Measurements from ENCODE around the gene PRAC2.

PRAC2 gene

DNA sequence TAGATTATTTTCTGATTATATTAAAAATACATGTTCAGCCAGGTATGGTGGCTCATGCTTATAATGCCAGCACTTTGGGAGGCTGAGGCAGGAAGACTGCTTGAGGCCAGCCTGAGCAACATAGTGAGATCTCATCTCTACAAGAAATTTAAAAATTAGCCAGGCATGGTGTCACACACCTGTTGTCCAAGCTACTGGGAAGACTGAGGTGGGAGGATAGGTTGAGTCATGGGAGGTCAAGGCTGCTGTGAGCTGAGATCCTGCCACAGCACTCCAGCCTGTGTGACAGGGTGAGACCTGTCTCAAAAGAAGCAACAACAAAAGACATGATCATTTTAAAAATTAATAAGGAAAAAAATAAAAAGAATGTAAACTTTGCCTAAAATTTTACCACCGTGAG, 41.4 kb upstream of the PRAC2 start:
- no peak for DNase-seq (ENCODE audit: low spot score)
- Histone ChIP-seq H3K27ac (ENCODE audit: poor library complexity, severe bottlenecking) (no peak overlapping the region), H3K27me3 (ENCODE audit: insufficient read depth, poor library complexity, severe bottlenecking) (no peaks in the 10 kb centered on the region)

DNA sequence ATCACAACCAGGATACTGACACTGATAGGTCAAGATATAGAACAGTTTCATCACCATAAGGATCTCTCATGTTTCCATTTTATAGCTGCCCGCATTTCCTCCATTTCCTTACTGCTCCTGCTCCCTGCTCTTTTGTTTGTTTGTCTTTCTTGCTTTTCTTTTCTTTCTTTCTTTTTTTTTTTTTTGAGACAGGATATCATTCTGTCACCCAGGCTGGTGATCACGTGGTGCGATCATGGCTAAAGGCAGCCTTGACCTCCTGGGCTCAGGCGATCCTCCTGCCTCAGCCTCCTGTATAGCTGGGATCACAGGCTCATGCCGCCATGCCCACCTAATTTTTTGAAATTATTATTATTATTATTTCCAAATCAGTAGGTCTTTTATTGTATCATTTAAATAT, 32.3 kb upstream of the PRAC2 start:
- no peak overlapping the region for H3K4me3 ChIP-seq (ENCODE audit: severe bottlenecking)
- H3K27me3 ChIP-seq (ENCODE audit: insufficient read depth, poor library complexity, severe bottlenecking): no peaks in the 10 kb centered on the region
- H3K9me3 ChIP-seq (ENCODE audit: severe bottlenecking): no peaks in the 10 kb centered on the region
- TF ChIP-seq, protein P1, sequence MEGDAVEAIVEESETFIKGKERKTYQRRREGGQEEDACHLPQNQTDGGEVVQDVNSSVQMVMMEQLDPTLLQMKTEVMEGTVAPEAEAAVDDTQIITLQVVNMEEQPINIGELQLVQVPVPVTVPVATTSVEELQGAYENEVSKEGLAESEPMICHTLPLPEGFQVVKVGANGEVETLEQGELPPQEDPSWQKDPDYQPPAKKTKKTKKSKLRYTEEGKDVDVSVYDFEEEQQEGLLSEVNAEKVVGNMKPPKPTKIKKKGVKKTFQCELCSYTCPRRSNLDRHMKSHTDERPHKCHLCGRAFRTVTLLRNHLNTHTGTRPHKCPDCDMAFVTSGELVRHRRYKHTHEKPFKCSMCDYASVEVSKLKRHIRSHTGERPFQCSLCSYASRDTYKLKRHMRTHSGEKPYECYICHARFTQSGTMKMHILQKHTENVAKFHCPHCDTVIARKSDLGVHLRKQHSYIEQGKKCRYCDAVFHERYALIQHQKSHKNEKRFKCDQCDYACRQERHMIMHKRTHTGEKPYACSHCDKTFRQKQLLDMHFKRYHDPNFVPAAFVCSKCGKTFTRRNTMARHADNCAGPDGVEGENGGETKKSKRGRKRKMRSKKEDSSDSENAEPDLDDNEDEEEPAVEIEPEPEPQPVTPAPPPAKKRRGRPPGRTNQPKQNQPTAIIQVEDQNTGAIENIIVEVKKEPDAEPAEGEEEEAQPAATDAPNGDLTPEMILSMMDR (IDR thresholded peaks at IDR 0.05; ENCODE audit: poor library complexity, severe bottlenecking): no peak
- no peak overlapping the region for H3K27ac ChIP-seq (ENCODE audit: poor library complexity, severe bottlenecking)
- no peak for ATAC-seq (ENCODE audit: low read depth)
- no peaks in the 10 kb centered on the region for H3K4me1 ChIP-seq (ENCODE audit: insufficient read depth, poor library complexity, severe bottlenecking)
- H3K36me3 ChIP-seq (ENCODE audit: low read depth): no peaks in the 10 kb centered on the region
- DNase-seq (ENCODE audit: low spot score): no peak

More for the DNA sequence above, 41.4 kb upstream of the PRAC2 start:
- TF ChIP-seq, protein P1 (IDR thresholded peaks at IDR 0.05; ENCODE audit: poor library complexity, severe bottlenecking): no peak
- no peak for ATAC-seq (ENCODE audit: low read depth)
- no peak overlapping the region for H3K4me3 ChIP-seq (ENCODE audit: severe bottlenecking)
- H3K4me1 ChIP-seq (ENCODE audit: insufficient read depth, poor library complexity, severe bottlenecking): no peaks in the 10 kb centered on the region
- H3K36me3 ChIP-seq (ENCODE audit: low read depth): no peaks in the 10 kb centered on the region
- no peaks in the 10 kb centered on the region for H3K9me3 ChIP-seq (ENCODE audit: severe bottlenecking)

DNA sequence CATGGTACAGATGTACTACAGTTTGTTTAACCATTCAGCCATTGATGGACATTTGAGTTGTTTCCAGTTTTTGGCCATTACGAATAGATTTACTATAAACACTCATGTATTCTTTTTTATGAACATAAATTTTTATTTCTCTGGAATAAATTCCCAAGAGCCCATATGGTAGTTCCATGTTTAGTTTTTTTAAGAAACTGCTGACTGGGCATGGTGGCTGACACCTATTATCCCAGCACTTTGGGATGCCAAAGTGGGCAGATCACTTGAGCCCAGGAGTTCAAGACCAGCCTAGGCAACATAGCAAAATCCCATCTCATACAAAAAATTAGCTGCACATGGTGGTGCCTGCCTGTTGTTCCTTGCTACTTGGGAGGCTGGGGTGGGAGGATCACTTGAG, 30.9 kb upstream of the PRAC2 start:
- Histone ChIP-seq H3K27ac (ENCODE audit: poor library complexity, severe bottlenecking) (no peak overlapping the region), H3K4me3 (ENCODE audit: severe bottlenecking) (no peak overlapping the region), H3K9me3 (ENCODE audit: severe bottlenecking) (no peaks in the 10 kb centered on the region), H3K36me3 (ENCODE audit: low read depth) (no peaks in the 10 kb centered on the region), H3K27me3 (ENCODE audit: insufficient read depth, poor library complexity, severe bottlenecking) (peaks cover 5% of the 10 kb centered on the region), H3K4me1 (ENCODE audit: insufficient read depth, poor library complexity, severe bottlenecking) (no peaks in the 10 kb centered on the region)
- DNase-seq (ENCODE audit: low spot score) (no peak), ATAC-seq (ENCODE audit: low read depth) (no peak)
- TF ChIP-seq, protein P1 (IDR thresholded peaks at IDR 0.05; ENCODE audit: poor library complexity, severe bottlenecking): no peak

DNA sequence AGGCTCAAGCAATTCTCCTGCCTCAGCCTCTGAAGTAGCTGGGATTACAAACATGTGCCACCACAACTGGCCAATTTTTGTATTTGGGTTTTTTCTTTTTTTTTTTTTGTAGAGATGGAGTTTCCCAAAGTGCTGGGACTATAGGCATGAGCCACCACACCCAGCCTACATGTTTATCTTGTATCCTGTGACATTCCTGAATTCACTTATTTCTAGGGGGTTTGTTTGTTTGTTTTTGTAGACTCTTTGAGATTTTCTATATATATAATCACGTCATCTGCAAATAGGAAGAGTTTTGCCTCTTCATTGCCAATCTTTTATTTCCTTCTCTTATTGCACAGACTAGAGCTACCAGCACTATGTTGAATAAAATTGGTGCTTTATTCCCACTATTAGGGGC, 29.8 kb upstream of the PRAC2 start:
- ATAC-seq (ENCODE audit: low read depth): no peak
- no peak for DNase-seq (ENCODE audit: low spot score)
- Histone ChIP-seq H3K4me3 (ENCODE audit: severe bottlenecking) (no peak overlapping the region), H3K9me3 (ENCODE audit: severe bottlenecking) (no peaks in the 10 kb centered on the region), H3K4me1 (ENCODE audit: insufficient read depth, poor library complexity, severe bottlenecking) (no peaks in the 10 kb centered on the region), H3K36me3 (ENCODE audit: low read depth) (no peaks in the 10 kb centered on the region), H3K27me3 (ENCODE audit: insufficient read depth, poor library complexity, severe bottlenecking) (peaks cover 5% of the 10 kb centered on the region), H3K27ac (ENCODE audit: poor library complexity, severe bottlenecking) (no peak overlapping the region)
- TF ChIP-seq, protein P1 (IDR thresholded peaks at IDR 0.05; ENCODE audit: poor library complexity, severe bottlenecking): no peak

DNA sequence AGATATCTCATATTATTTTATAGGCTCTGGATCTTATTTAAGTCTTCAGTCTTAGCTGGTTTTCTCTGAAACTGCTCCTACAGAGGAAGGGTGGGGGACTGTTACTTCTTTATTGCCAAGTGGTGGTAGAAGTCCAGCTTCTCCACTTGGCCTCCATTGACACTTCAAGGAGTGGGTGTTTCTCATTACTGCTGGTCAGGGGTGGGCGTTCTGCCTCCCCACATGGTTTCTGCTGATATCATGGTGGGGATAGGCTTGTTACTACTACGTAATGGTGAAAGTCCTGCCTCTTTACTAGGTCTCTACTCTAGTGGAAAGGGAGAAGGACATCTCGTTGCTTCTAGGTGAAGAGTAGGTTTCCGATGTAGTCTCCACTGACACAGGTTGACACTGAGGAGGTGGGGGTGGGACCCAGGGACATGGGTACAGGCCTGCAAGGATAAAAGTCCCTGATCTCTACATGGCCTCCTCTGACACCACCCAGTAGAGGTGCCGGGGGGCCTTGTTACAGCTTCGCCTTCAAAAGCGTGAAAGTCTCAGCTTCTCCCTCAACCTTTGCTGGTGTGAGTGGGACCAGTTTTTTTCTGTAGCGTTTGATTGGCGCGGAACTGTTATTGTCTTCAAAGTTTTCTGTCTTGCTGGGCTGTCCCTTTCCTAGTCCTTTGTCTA, 21.0 kb upstream of the PRAC2 start:
- no peak overlapping the region for H3K4me3 ChIP-seq (ENCODE audit: severe bottlenecking)
- no peak overlapping the region for H3K27ac ChIP-seq (ENCODE audit: poor library complexity, severe bottlenecking)
- no peaks in the 10 kb centered on the region for H3K4me1 ChIP-seq (ENCODE audit: insufficient read depth, poor library complexity, severe bottlenecking)
- DNase-seq (ENCODE audit: low spot score) (no peak), ATAC-seq (ENCODE audit: low read depth) (no peak)
- no peaks in the 10 kb centered on the region for H3K36me3 ChIP-seq (ENCODE audit: low read depth)
- peaks cover 45% of the 10 kb centered on the region for H3K27me3 ChIP-seq (ENCODE audit: insufficient read depth, poor library complexity, severe bottlenecking)
- H3K9me3 ChIP-seq (ENCODE audit: severe bottlenecking): no peaks in the 10 kb centered on the region
- TF ChIP-seq, protein P1 (IDR thresholded peaks at IDR 0.05; ENCODE audit: poor library complexity, severe bottlenecking): no peak

All from RWPE2 (cell line).